AG04450 (cell line): ENCODE measurements around the gene DHH. TPM values are rescaled to one million over a fixed set of nuclear protein-coding genes. Genes with fewer than 3 reads are reported as not detected.
"Not testable (repeated sequence)": the region's sequence is repeated elsewhere in the genome, so short reads cannot be mapped to it uniquely, and the experiment has no call there.

Experiments used
- CTCF ChIA-PET: fragments of 300-600, 350-600 bp; formaldehyde crosslinking; extraction: SDS; loops from one replicate; lab custom pipeline; 2022; ENCODE audit warnings: antibody characterized with exemption, inconsistent platforms; lab: Charles Lee
- POLR2A ChIA-PET: fragments of 350-600 bp; formaldehyde crosslinking; extraction: SDS; loops from one replicate; lab custom pipeline; 2021; ENCODE audit warnings: antibody characterized with exemption, inconsistent platforms; lab: Yijun Ruan, JAX
- DNase-seq: peaks from one replicate; pipeline ENCODE4 v3.0.0-alpha.2; 2011; ENCODE audit warnings: low read depth, low spot score
- H3K27ac ChIP-seq: one replicate; pipeline ENCODE4 v1.5.1; 2012; ENCODE audit warnings: low read depth, low read length, control low read depth
- H3K27me3 ChIP-seq: one replicate; pipeline ENCODE4 v1.6.0; 2012; ENCODE audit warnings: low read length; ENCODE audit not compliant: control insufficient read depth, insufficient read depth
- H3K4me3 ChIP-seq: 2 replicates; pipeline ENCODE4 v1.5.1; 2011; ENCODE audit warnings: mild to moderate bottlenecking, low read depth, low read length, control low read depth
- H3K9me3 ChIP-seq: 2 replicates; pipeline ENCODE4 v1.5.1; 2012; ENCODE audit warnings: low read length; ENCODE audit not compliant: control insufficient read depth, insufficient read depth
- CTCF ChIP-seq: IDR thresholded peaks from 2 replicates; pipeline ENCODE4 v1.5.1; 2011; ENCODE audit warnings: low read depth, low read length, control low read depth, inconsistent platforms
- polyA plus RNA-seq: library from polyadenylated mRNA; depleted of rRNA; stranded (reverse); fragments of >200 nt; gene quantifications from 2 replicates; pipeline ENCODE4 v1.2.3, GENCODE V29; 2011

DHH gene
- polyA plus RNA-seq, 1 experiment = not detected

DNA sequence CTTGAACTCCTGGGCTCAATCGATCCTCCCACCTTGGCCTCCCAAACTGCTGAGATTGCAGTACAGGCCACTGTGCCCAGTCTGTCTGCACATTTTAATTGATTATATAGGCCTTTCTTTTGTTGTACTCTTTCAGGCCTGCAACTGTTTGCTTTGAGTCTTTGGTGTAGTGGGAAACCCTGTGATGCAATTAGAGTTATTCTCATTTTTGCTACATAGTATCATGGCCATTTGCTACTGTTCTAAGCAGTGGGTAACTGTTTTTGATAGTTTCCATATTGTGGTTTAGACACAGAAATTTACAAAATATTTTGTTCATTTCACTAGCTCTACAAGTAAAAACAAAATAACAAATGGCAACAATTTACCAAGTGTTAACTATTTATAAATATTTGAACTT, 42.9 kb upstream of the DHH start:
- ChIA-PET POLR2A (no interaction called here), CTCF (interaction anchor here (0.6 to 2.6 kb wide), 4 partner anchors 8 to 49 kb away, joined by 3 to 10 read pairs (median 6); no protein-coding TSS in a partner anchor)
- DNase-seq = no peak

DNA sequence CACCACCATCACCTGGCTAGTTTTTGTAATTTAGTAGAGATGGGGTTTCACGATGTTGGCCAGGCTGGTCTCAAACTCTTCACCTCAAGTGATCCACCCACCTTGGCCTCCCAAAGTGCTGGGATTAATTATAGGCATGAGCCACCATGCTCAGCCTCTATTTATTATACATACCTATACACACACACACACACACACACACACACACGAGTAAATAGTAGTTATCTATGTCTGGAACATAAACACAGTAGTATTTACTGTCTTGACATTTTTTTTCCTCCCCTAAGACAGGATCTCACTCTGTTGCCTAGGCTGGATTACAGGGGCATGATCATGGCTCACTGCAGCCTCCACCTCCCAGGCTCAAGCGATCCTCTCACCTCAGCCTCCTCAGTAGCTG, 42.4 kb upstream of the DHH start:
- H3K4me3 ChIP-seq, H3K9me3 ChIP-seq, H3K27me3 ChIP-seq, DNase-seq, H3K27ac ChIP-seq, POLR2A ChIA-PET: not testable (repeated sequence)
- CTCF ChIA-PET = interaction anchor here (0.6 to 1.2 kb wide), 2 partner anchors 10 to 48 kb away, joined by 3 to 5 read pairs; no protein-coding TSS in a partner anchor

More for the DNA sequence above, 42.9 kb upstream of the DHH start:
- TF ChIP-seq CTCF = no peak
- H3K9me3 ChIP-seq = no peaks in the 10 kb centered on the region
- no peak overlapping the region for H3K4me3 ChIP-seq
- H3K27ac ChIP-seq = no peak overlapping the region
- H3K27me3 ChIP-seq = no peaks in the 10 kb centered on the region

GRCh38 chr12:49133590-49133989, 39.0 kb upstream of the DHH start:
- H3K4me3 ChIP-seq = no peak overlapping the region
- H3K9me3 ChIP-seq = peaks cover 5% of the 10 kb centered on the region; the same call in 1 of the 2 replicates
- POLR2A ChIA-PET = interaction anchor here (1.0 to 4.5 kb wide), 2 partner anchors 55 to 89 kb away, joined by 4 to 65 read pairs; partner anchors contain the start of gene TUBA1A
- no peak for TF ChIP-seq CTCF
- H3K27me3 ChIP-seq = no peaks in the 10 kb centered on the region
- CTCF ChIA-PET = interaction anchor here (1.2 to 4.5 kb wide), 3 partner anchors 8 to 101 kb away, joined by 4 to 34 read pairs (median 4); no protein-coding TSS in a partner anchor
- no peak overlapping the region for H3K27ac ChIP-seq
- no peak for DNase-seq

GRCh38 chr12:49133014-49133413, 38.4 kb upstream of the DHH start:
- POLR2A ChIA-PET = interaction anchor here (1.0 to 4.5 kb wide), 2 partner anchors 55 to 90 kb away, joined by 4 to 65 read pairs; partner anchors contain the start of gene TUBA1A
- no peak for TF ChIP-seq CTCF
- no peak for DNase-seq
- Histone ChIP-seq H3K9me3 (peaks cover 5% of the 10 kb centered on the region; the same call in 1 of the 2 replicates), H3K4me3 (peak overlapping the region; percentile 20; the same call in 1 of the 2 replicates), H3K27me3 (no peaks in the 10 kb centered on the region), H3K27ac (no peak overlapping the region)
- CTCF ChIA-PET = interaction anchor here (1.2 to 4.5 kb wide), 3 partner anchors 8 to 102 kb away, joined by 4 to 34 read pairs (median 4); no protein-coding TSS in a partner anchor

- ChIA-PET POLR2A (interaction anchor here (0.7 to 4.5 kb wide), 14 partner anchors 10 to 235 kb away, joined by 3 to 65 read pairs (median 12); partner anchors contain the start of genes LMBR1L, SPATS2, TUBA1A and TUBA1C), CTCF (interaction anchor here (0.9 to 4.5 kb wide), 4 partner anchors 43 to 210 kb away, joined by 4 to 34 read pairs (median 4); no protein-coding TSS in a partner anchor)
- TF ChIP-seq CTCF = no peak
- Histone ChIP-seq H3K27me3 (no peaks in the 10 kb centered on the region), H3K4me3 (peak overlapping the region; percentile 57), H3K9me3 (peaks cover 5% of the 10 kb centered on the region; the same call in 1 of the 2 replicates), H3K27ac (no peak overlapping the region)
- no peak for DNase-seq
These were observed 37.4 kb upstream of the DHH start for GRCh38 chr12:49131894-49132461.
